Retinal pigment epithelial cell (primary cell): Measurements from ENCODE around the gene BLMH.

Source experiments
- DNase-seq: peaks from one replicate; pipeline ENCODE4 v3.0.0-alpha.2; 2010; ENCODE audit warnings: low read depth
- H3K4me3 ChIP-seq: 2 replicates; pipeline ENCODE4 v1.5.1; 2011; ENCODE audit warnings: mild to moderate bottlenecking, low read length, control low read depth, moderate library complexity
- TF ChIP-seq, protein P1 (sequence below): conservative IDR thresholded peaks from 2 replicates; pipeline ENCODE4 v1.5.1; 2011; ENCODE audit warnings: low read depth, low read length, control low read depth, inconsistent platforms

BLMH gene

DNA sequence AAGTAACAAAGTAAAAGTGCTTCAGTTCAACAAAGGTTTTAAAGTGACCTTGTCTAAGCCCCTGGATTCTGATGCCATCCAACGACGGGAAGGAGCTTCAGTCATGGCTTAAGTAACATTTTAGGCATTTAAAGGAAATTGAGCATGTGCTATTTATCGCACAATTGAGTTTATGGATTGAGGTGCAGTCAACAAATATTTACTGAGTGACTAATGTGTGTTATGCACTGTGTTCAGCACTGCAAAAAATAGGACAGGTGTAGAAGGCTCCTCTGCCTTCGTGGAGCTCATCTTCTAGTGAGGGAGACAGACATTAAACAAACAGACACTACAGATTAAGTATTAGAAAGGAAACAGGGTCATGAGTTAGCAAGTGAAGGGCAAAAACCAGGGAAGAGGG, 29.6 kb upstream of the BLMH start:
- DNase-seq = no peak
- H3K4me3 ChIP-seq = no peak overlapping the region
- TF ChIP-seq, protein P1, sequence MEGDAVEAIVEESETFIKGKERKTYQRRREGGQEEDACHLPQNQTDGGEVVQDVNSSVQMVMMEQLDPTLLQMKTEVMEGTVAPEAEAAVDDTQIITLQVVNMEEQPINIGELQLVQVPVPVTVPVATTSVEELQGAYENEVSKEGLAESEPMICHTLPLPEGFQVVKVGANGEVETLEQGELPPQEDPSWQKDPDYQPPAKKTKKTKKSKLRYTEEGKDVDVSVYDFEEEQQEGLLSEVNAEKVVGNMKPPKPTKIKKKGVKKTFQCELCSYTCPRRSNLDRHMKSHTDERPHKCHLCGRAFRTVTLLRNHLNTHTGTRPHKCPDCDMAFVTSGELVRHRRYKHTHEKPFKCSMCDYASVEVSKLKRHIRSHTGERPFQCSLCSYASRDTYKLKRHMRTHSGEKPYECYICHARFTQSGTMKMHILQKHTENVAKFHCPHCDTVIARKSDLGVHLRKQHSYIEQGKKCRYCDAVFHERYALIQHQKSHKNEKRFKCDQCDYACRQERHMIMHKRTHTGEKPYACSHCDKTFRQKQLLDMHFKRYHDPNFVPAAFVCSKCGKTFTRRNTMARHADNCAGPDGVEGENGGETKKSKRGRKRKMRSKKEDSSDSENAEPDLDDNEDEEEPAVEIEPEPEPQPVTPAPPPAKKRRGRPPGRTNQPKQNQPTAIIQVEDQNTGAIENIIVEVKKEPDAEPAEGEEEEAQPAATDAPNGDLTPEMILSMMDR = no peak

DNA sequence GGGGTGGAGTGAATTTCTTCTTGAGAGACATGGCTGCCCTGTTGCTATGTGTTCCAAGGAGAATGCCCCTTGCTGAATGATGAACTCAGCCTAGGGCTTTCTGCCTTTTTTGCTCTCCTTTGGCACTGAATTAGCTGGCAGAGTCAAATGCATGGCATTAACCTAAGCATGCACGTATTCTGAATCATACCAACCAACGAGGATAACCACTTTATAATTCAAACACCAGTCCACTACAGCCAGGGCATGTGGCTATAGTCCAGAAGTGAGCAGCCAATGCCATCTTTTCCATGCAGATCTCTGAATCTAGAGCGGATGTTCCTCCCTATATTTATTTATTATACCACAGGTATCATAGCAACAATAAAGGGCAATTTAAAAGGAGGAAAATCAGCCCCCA, 26.4 kb upstream of the BLMH start:
- TF ChIP-seq, protein P1 = no peak
- no peak for DNase-seq
- no peak overlapping the region for H3K4me3 ChIP-seq

DNA sequence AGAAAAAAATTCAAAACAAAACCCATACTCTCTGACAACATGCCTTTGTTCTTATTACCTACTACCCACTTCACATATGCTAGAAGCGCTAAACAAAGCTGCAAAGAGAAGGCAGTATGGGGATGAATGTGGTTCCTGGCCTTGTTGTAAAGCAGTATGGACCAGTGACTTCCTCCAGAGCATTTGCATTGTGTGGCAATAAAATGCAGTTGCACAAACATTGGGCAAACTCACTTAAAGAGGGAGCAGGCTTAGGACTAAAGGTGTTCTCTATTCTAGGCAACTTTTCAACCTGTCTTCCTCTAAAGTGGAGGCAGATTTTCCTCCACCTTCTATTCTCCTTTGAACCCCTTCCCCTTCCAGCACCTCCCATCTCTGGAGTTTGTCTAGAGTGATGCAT, 25.0 kb upstream of the BLMH start:
- no peak for DNase-seq
- TF ChIP-seq, protein P1 = no peak
- H3K4me3 ChIP-seq = no peak overlapping the region

DNA sequence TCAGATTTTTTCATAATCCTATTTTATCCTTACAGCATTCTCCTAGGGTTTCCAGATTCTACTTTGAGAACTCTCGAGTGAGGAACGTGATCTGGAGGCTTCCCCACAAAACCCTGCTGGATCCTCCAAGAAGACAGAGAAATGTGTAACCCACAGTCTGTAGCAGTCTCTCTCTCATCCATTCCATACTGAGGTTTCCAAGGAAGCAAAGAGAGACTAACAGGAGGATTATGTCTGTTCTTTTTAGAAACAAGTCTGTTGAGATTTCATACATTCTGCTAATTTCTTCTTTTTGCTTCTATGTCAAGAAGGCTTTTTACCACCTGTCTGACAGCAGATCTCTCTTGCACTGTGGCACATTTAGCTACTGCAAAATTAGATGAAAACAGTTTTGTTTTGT, 23.4 kb upstream of the BLMH start:
- TF ChIP-seq, protein P1 = no peak
- no peak for DNase-seq
- no peak overlapping the region for H3K4me3 ChIP-seq

DNA sequence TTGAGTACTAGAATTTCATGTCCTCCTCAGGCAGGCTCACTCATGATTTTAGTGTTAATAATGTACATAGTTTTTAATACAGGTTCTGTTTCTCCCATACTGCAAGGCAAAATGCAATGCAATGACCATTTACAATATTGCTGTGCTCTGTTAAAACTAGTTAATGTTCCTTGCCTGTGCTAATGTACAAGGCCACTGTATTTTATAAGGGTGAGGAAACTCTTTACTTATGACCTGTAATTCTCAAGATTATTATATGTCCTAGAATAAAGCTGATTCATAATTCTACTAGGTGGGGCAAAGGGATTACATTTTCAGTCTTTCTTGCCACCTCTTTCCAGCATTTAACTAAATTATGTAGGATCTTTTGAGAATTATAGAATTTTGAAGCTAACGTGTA, 22.7 kb upstream of the BLMH start:
- no peak for DNase-seq
- no peak overlapping the region for H3K4me3 ChIP-seq
- TF ChIP-seq, protein P1 = no peak

DNA sequence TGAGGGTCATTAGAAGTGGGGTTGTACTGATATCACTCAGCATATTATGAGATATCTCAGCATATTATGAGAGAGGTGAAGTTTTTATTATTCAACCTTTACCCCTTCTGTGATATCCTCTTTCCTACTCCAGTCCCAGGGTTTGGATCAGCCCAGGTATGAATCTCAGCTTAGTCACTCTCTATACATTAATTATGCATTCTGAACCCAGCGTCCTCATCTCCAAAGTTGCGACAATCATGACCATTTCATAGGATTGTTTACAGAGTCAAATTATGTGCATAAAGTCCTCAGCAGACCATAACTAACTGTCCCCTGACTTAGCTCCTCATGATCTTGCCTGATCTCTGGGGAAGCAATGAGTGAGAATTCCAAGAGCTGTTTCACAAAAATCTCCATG, 20.5 kb upstream of the BLMH start:
- H3K4me3 ChIP-seq = no peak overlapping the region
- DNase-seq = no peak
- TF ChIP-seq, protein P1 = no peak

DNA sequence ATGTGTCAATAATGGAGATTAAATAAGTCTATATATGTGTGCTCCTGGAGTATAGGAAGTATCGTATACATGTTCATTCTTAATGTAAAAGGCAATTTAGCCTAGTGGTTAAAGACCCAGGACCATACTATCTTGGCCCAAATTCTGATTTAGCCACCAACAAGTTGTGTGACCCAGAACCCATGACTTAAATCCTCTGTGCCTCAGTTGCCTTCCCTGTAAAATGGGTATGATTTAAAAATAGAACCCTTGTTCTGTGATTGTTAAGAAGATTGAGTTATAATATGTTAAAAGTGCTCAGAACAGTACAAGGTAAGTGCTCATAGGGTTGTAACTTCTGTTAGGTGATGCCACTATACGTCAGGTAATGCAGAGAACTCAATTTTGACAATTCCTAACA, 18.8 kb upstream of the BLMH start:
- TF ChIP-seq, protein P1 = no peak
- DNase-seq = no peak
- no peak overlapping the region for H3K4me3 ChIP-seq
